Kidney glomerular epithelial cell (primary cell): Measurements from ENCODE around the gene GNG4.
A peak's percentile ranks its signal among the peaks of the same experiment; 100 is the strongest.

Experiments
- DNase-seq: peaks from one replicate; lab custom pipeline; 2025; lab: John Stamatoyannopoulos, UW

The GNG4 gene

DNA sequence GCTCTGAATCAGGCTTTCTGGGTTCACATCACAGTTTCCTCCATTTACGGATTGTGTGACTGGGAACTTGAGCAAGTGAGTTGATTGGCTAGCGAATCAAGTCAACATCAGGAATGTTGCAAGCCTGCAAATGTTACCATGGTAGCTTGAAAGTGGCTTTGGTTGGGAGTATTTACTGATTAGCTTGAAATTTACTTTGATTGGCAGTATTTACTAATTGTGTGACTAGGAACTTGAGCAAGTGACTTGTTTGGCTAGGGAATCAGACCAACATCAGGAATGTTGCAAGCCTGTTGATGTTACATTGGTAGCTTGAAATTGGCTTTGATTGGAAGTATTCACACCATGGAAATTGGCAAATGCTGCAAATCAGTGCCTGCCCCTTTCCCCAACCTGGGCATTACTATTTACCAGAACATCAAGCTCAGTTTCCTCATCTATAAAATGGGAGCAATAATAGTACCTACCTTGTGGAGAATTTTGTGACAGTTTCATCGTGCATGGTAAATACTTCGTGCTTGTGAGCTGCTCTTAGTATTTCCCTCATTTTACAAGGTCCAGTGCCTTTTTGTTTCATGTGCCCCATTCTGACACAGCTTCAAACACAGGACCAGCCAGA lies 122.3 kb downstream of the GNG4 start:
- DNase-seq = no peak

DNA sequence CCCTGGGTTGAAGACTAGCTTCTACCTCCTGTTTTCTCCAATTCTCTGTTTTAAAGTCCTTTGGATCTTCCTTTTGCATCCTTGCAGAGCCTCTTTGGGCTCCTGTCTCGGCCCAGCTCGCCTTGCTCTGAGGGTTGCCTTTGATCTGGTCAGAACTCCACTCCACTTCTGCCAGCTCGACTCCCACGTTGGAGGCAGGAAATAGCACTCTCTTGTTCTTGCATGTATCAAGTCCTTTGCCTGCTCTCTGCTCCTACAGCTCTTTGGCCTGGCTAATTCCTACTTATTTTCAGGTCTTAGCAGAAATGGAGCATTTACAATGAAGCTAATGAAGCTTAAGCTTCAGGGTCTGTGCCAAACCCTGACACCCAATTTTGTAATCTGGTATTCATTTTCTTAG lies 124.3 kb downstream of the GNG4 start:
- no peak for DNase-seq

DNA sequence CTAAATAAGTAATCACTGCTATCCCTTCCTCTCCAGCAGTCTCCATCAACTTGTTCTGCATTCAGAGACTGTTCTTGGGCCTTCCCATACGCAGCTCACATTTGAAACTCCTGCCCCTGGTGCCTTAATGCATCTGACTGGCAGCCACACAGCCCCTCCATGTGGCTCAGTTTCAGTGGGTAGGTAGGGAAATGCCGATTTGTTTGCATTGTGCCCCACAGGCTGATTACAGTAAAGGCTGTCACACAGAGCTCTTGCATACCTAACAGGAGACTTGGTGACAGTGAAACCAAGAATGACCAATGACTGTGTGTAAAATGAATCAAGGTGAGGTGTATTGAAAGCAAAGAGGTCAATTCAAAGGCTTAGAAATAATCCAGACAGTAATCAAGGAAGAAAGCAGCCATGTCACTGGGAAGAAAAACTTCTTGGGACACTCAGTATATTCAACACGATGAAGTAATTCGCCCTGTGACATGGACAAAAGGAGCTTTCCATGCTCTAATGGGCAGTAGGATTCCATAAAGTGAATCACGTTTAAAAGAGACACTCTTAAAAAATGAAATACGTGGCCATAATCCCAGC lies 132.6 kb downstream of the GNG4 start:
- DNase-seq = peak; percentile 13

DNA sequence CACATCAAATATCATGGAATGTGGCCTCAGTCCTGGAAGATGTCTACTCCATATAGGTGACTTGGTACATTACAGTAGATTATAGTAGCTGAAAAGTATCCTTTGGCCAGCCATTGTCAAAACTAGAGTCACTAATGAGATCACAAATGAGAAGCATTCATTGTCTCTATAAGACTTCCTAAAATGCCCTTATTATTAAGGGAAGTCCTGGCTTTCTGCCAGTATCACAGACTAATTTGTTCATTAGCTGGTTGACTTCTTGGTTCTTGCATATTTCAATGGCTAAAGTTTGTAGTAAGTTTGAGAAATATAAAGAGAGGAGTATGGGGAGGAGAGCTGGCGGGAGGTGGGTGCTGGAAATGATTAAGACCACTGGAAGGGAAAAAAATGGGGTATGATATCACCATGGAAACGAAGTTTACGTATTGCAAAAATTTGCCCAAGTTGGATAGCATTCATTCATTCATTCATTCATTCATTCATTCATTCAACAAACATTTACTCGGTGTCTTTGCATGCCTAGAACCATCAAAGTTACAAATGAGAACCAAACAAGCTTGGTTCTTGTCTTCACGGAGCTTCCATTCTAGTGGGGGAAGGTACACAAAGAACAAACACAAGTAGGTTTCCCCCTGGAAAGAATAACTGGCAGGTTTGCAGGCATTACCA lies 133.6 kb downstream of the GNG4 start:
- no peak for DNase-seq

DNA sequence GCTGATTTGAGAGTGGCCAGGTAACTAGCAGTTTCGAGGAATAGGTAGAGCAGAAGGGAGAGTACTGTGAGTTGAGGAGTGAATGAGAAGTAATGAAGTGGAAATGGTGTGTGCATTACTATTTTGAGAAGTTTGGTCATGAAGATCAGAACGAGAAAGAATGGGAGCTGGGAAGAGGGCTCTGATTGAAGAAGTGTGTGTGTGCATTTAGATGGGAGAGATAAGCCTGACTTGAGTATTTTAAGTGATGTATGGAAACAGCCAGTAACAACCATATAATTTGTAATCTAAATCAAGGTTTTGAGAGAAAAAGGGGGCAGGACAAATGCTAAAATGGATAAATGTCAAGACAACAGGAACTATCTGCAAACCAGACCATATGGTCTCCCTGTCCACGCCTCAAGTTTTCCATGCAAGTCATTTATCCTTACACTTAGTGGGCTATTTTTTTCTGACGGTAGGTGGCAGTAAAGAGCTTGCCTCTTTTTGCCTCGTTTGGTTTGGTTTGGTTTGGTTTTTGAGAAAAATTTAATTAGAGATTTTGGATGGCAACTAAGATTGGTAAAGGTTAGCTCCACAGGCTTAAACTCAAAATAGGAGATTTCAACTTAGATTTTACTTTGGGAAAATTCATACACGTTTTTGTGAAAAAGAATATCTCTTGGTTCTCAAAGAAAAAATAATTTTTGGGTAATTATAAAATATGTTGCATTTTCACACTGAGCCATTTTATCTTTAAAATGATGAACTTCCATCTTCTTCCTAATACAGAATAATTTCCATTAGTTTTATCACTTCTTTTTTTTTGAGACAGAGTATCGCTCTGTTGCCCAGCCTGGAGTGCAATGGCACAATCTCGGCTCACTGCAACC lies 135.9 kb downstream of the GNG4 start:
- DNase-seq = peak; percentile 58

DNA sequence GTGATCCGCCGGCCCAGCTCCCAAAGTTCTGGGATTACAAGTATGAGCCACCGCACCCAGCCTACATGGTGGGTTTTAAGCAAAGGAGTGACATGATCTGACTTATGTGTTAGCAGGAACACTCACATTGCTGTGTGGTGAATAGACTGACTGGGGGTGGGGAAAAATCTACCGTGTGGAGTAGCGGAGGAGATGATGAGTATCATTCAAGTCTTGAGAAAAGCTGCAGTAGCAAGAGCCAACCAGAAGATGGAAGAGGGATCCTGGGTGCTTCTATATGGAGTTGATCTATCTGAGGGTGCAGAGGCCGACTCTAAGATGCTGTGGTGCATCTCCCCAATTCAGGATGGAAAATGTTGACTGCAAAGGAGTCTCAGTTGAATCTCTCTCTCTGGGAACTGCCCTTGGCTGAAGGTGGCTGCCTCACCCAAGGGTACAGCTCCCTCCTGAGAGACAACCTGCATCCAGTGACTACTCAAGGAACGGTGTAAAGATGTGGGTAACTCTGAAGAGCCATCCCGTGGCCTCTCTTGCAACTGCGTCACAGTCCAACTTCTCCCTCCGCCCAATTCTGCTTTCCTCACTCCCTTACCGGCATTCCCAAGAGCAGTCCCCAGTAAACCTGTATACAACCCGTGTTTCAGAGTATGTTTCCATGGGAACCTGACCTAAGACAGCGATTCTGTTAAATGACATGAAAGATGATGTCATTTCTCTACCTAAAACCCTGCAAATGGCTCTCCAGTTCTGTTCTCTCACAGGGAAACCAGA lies 137.9 kb downstream of the GNG4 start:
- DNase-seq = no peak

DNA sequence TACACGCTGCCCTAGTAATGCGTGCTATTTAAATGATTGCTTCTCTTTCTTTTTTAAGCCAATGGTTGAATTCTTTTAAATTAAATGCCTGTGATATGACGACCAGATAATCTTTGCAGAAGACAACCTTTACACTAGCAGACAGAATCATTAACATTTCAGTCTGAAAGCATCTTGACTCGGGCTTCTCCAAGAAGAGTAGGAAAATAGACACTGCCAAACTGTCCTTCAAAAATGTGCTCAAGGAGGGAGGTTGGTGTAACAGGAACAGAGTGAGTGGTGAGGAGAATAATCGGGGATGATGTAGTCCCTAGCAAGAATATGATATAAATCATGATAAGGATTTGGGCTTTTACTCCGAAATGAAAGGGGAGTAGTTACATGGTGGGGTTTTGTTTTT lies 138.8 kb downstream of the GNG4 start:
- no peak for DNase-seq

DNA sequence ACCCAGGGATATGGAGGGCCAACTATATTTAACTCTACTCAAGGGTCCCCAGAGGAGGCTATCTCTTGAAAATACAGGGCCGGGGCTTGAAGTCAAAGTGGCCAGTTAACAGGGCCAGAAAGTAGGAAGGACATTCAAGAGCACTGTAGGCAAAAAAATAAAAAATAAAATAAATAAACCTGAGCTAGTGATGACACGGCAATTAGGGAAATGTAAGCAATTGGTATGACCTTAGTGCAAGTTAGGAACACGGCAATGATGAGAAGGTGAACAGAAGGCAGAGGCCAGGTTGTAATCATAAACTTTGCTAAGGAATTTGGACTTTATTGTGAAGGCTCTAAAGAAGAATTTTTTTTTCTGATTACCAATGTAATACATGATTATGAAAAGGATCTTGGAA lies 142.0 kb downstream of the GNG4 start:
- no peak for DNase-seq

DNA sequence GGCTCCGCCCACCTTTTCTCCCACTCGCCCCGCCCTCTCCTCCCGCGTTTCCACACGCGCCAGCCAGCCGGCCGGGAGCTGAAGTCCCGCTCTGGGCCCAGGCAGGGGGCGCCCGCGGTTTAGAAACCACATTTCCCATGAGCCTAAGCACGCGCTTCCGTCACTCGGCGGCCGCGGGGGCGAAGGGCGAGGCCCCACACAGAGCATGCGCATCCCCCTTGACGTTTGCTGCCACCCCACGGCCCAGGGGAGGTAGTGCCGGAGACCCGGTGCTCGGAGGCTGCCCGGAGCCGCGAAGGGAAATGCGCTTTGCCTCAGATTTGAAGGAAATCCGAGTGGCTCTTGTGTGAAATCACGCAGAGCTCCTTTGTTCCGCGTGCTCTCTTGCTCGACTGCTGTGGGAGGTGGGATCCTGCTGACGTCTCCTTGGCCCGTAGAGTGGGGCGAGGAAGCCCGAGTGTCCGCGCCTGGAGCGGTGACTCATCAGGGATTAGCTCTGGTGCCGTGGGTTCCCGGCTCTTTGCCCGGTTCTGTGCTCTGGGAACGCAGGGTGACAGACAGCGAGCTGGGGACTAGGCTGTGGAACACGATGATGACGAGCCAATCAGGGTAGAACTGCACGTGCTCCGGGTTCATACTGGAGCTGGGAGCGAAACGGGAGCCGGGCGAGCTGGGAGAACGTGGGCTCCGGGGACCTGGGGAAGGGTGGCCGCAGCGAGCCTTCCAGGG lies 144.9 kb downstream of the GNG4 start:
- peak; percentile 98 for DNase-seq

DNA sequence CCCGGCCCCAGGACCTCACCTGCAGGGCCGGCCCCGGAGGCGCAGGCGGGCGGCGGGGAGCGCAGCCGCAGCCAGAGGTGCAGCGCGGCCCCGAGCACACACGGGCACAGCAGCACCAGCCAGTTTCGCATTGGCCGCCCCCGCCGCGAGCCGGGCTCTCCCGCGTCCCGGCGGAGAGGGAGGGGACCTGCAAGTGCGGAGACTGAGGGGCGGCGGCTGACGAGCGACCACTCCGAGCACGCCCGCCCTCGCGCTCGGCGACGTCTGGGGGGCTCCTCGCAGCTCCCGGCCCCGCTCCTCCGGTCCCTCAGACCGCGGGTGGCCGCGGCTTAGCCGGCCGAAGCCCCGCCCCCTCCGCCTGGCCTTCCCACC lies 145.5 kb downstream of the GNG4 start, which contains the start of gene B3GALNT2:
Gene B3GALNT2 (minus strand): TSS at position 331 of the 372 bp plus-strand sequence. CDS start 200 bp downstream, at position 131.
- peak; percentile 62 for DNase-seq

DNA sequence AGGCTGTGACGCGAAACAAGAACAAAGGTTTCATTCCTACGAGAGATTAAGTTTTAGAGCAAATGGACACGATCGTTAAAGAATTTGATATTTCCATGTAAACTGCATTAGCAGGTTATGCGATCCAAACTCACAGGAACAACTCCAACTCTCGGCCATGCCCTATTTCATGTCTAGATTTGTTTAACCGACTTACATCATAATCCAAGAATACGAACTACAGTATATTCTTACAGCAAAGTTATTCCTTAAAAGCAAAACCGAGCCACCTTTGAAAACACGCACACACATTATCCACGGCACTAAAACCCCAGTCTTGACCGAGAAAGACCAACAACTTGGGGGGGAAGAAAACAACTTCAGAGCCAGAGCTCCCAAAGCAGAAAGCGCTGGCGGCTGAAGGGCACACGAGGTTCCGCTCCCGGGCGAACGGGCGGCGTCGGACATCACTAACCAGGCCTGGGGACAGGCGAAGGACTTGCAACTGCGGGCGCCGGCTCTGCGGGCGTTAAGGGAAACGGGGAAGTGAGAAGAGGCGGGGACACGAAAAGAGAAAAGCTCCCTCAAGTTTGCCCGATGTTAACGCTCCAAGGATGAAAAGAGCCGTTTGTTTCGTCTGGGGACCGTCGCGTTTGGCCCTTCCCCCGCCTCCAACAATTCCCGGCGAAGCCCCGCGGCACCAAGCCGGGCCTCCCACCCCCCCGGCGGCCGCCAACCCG lies 146.0 kb downstream of the GNG4 start:
- peak; percentile 81 for DNase-seq

DNA sequence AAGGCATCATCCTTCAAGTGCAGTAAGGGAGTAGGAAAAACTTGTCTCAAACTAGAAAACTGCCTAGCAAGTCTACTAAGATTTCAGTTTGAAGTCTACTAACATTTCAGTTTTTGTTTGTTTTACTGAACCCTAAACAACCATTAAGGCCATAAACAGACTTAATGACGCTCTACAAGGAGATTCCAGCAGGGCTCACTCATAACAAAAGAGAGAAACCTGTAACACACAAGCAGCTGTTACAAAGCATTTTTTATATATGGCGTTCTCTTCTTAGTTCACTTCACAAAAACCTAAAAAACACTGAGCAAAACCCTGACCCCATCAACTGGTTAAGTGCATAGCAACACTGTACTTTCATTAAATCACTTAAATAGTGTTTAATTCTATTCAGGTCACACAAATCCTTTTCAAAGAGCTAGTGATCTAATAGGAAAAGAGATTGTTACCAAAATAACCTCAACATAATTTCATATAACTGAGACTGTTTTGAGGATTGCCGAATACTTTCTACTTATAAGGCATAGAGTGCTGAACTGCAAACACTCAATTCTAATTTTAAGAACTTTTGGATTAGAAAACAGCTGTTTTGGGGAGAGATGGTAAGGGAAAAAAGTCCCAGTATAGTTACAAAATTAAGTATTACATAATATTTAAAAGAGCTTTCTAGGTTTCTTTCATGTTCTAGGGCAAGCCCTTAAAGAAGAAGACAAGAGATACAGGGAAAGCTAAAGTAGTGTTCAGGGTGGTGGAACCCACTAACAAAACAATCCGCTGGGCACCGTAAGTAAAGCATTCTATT lies 146.8 kb downstream of the GNG4 start:
- peak; percentile 45 for DNase-seq

DNA sequence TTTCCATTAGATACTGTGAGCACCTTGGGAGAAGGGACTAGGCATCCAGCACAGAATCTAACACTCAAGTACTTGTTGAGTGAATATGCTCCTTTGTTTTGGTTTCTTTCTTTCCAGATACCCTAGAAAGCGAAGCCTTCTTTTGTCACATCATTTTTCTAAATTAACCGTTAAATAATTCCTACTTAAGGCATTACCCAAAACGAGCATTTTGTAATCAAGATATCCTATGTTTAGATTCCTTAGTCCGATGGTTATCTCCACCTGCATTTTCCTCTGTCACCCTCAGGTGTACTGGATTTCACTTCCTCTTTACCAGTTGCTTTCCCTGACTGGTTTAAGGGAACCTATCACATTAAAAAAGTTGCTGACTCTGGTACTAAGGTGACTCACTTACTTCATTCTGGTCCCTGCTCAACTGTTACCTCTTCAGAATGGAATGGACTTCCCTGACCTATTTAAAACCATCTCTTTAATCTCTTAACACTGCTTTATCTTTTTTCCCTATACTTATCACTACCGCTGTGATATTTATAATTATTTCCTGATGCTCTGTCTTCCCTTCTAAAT lies 148.5 kb downstream of the GNG4 start:
- DNase-seq = peak; percentile 56
